HepG2 (cell line): Measurements from ENCODE around the gene ZNF3. TPM values are rescaled to one million over a fixed set of nuclear protein-coding genes. Genes with fewer than 3 reads are reported as not detected.
A peak's percentile ranks its signal among the peaks of the same experiment; 100 is the strongest.

ENCODE experiments used
- ATF4 ChIP-seq, 2 experiments: fragments of 450-650 bp in 1 of 2; sonication (generic) in 1 of 2; formaldehyde crosslinking; IDR thresholded peaks; 2 replicates each; pipeline versions ENCODE4 v1.5.0 to v1.8.0; 2020 to 2022; ENCODE audit warnings: mild to moderate bottlenecking in 1 of 2, missing genetic modification reagents in 1 of 2
- CBFB ChIP-seq: sonication (generic); formaldehyde crosslinking; IDR thresholded peaks from 2 replicates; pipeline ENCODE4 v1.4.0; 2020; ENCODE audit warnings: missing genetic modification reagents
- HHEX ChIP-seq: IDR thresholded peaks from 2 replicates; pipeline ENCODE4 v1.6.1; 2016; ENCODE audit warnings: control low read depth
- HOXA5 ChIP-seq: sonication (generic); formaldehyde crosslinking; IDR thresholded peaks from 2 replicates; pipeline ENCODE4 v1.4.0; 2020; ENCODE audit warnings: missing genetic modification reagents
- IRF9 ChIP-seq: sonication (generic); formaldehyde crosslinking; IDR thresholded peaks from 2 replicates; pipeline ENCODE4 v1.8.0; 2022; ENCODE audit warnings: missing genetic modification reagents, mild to moderate bottlenecking, borderline replicate concordance
- KAT8 ChIP-seq: IDR thresholded peaks from 2 replicates; pipeline ENCODE4 v1.6.1; 2016; ENCODE audit warnings: missing genetic modification reagents, missing compliant biosample characterization
- KMT2B ChIP-seq: IDR thresholded peaks from 2 replicates; pipeline ENCODE4 v1.6.1; 2016; ENCODE audit warnings: missing genetic modification reagents, missing compliant biosample characterization
- MAZ ChIP-seq, 2 experiments: sonication (generic) in 1 of 2; formaldehyde crosslinking in 1 of 2; IDR thresholded peaks; 2 replicates each; pipeline versions ENCODE4 v1.5.0 to v1.6.1; 2012 to 2020; ENCODE audit warnings: low read depth in 2 of 2, mild to moderate bottlenecking in 2 of 2, borderline replicate concordance in 1 of 2, improper control_type of control experiment in 1 of 2, low read length in 1 of 2, missing genetic modification reagents in 1 of 2, moderate library complexity in 1 of 2
- NCOA1 ChIP-seq: sonication (generic); formaldehyde crosslinking; IDR thresholded peaks from 2 replicates; pipeline ENCODE4 v1.9.0; 2021; ENCODE audit warnings: missing genetic modification reagents
- PHF21A ChIP-seq: sonication (generic); formaldehyde crosslinking; IDR thresholded peaks from 2 replicates; pipeline ENCODE4 v1.5.0; 2020; ENCODE audit warnings: mild to moderate bottlenecking, missing genetic modification reagents
- PPARG ChIP-seq: conservative IDR thresholded peaks from 2 replicates; pipeline ENCODE4 v1.6.1; 2016; ENCODE audit warnings: missing biosample characterization, missing genetic modification reagents
- RELA ChIP-seq: sonication (generic); formaldehyde crosslinking; IDR thresholded peaks from 2 replicates; pipeline ENCODE4 v1.4.0; 2020; ENCODE audit warnings: missing genetic modification reagents
- SALL2 ChIP-seq: sonication (generic); formaldehyde crosslinking; IDR thresholded peaks from 2 replicates; pipeline ENCODE4 v1.8.1; 2023; ENCODE audit warnings: mild to moderate bottlenecking, missing genetic modification reagents, inconsistent platforms
- SMARCC2 ChIP-seq: fragments of 450-650 bp; IDR thresholded peaks from 2 replicates; pipeline ENCODE4 v1.6.1; 2017; ENCODE audit warnings: antibody characterized with exemption, mild to moderate bottlenecking
- SMYD3 ChIP-seq: sonication (generic); formaldehyde crosslinking; IDR thresholded peaks from 2 replicates; pipeline ENCODE4 v1.8.1; 2023; ENCODE audit warnings: mild to moderate bottlenecking, missing genetic modification reagents
- SP4 ChIP-seq: sonication (generic); formaldehyde crosslinking; IDR thresholded peaks from 2 replicates; pipeline ENCODE4 v1.8.1; 2023; ENCODE audit warnings: mild to moderate bottlenecking, missing genetic modification reagents
- SRSF9 ChIP-seq: fragments of 200-400 bp; formaldehyde crosslinking; IDR thresholded peaks from 2 replicates; pipeline ENCODE4 v1.6.1; 2018; ENCODE audit warnings: borderline replicate concordance, mild to moderate bottlenecking, low read depth, low read length; ENCODE audit not compliant: insufficient read depth, poor library complexity, severe bottlenecking
- THAP7 ChIP-seq: sonication (generic); formaldehyde crosslinking; IDR thresholded peaks from 2 replicates; pipeline ENCODE4 v1.8.1; 2023; ENCODE audit warnings: mild to moderate bottlenecking, missing genetic modification reagents
- TRAFD1 ChIP-seq: sonication (generic); formaldehyde crosslinking; IDR thresholded peaks from 2 replicates; pipeline ENCODE4 v1.5.1; 2020; ENCODE audit warnings: missing genetic modification reagents, mild to moderate bottlenecking, borderline replicate concordance
- ZNF143 ChIP-seq: sonication (generic); formaldehyde crosslinking; IDR thresholded peaks from 2 replicates; pipeline ENCODE4 v1.4.0; 2020; ENCODE audit warnings: missing genetic modification reagents
- ZNF276 ChIP-seq: sonication (generic); formaldehyde crosslinking; IDR thresholded peaks from 2 replicates; pipeline ENCODE4 v1.4.0; 2020; ENCODE audit warnings: mild to moderate bottlenecking, low read depth, missing genetic modification reagents
- ZNF383 ChIP-seq: sonication (generic); formaldehyde crosslinking; IDR thresholded peaks from 2 replicates; pipeline ENCODE4 v1.4.0; 2020; ENCODE audit warnings: missing genetic modification reagents, mild to moderate bottlenecking, borderline replicate concordance
- ZNF562 ChIP-seq: sonication (generic); formaldehyde crosslinking; IDR thresholded peaks from 2 replicates; pipeline ENCODE4 v1.8.0; 2022; ENCODE audit warnings: missing genetic modification reagents, borderline replicate concordance
- polyA plus RNA-seq, 8 experiments: library from polyadenylated mRNA; depleted of rRNA in 3 of 8; stranded (reverse) in 7 of 8; unstranded in 1 of 8; fragments of >200 nt; fragmentation: Illumina TruSeq in 4 of 8; extraction: Trizol in 4 of 8; gene quantifications; 2 replicates each; pipeline versions ENCODE4 v1.2.1 to v1.2.3, GENCODE V29; 2011 to 2016; ENCODE audit warnings: low read depth in 4 of 8, missing spikeins in 1 of 8, mixed read lengths in 1 of 8; ENCODE audit not compliant: insufficient read depth in 1 of 8
- total RNA-seq, 5 experiments: library from RNA; depleted of rRNA; stranded (reverse); fragments of >200 nt; fragmentation: Illumina TruSeq; extraction: Trizol; gene quantifications; 2 replicates each; pipeline ENCODE4 v1.2.3, GENCODE V29; 2016; ENCODE audit warnings: low read depth in 1 of 5

The ZNF3 gene
- total and polyA plus RNA-seq, 2 of the 13 experiments (the other 11 are each of a cell fraction or from before 2014, with no cell fraction given): 33.7 to 56.9 TPM

GRCh38 chr7:100049441-100050291, 31.9 kb downstream of the ZNF3 start, which contains the start of gene ZSCAN21 (continued):
- TF ChIP-seq THAP7 (CRISPR knock-in tag) (no peak), SMARCC2 (no peak), KMT2B (peak; percentile 84; the same call in 1 of the 2 replicates), SALL2 (CRISPR knock-in tag) (peak; percentile 43; the same call in 1 of the 2 replicates), RELA (no peak), PPARG (no peak), SP4 (peak; percentile 48; the same call in 1 of the 2 replicates), HHEX (CRISPR knock-in tag) (no peak), NCOA1 (no peak), ZNF383 (CRISPR knock-in tag) (no peak), ZNF276 (peak; percentile 46; the same call in 1 of the 2 replicates), KAT8 (CRISPR knock-in tag) (peak; percentile 95), TRAFD1 (CRISPR knock-in tag) (no peak), CBFB (0 out of 2 replicates have a peak, but pooled peaks have one; percentile 39), SRSF9 (no peak), ZNF562 (no peak), HOXA5 (CRISPR knock-in tag) (peak; percentile 69; the same call in 1 of the 2 replicates), SMYD3 (no peak), IRF9 (peak; percentile 65; the same call in 1 of the 2 replicates), PHF21A (CRISPR knock-in tag) (peak; percentile 68; the same call in 1 of the 2 replicates), ATF4 (CRISPR knock-in tag; IDR thresholded peaks at IDR 0.05) (no peak), MAZ (IDR thresholded peaks at IDR 0.05; ENCODE audit: borderline replicate concordance, low read depth, low read length) (no peak), MAZ (CRISPR knock-in tag; IDR thresholded peaks at IDR 0.05; ENCODE audit: low read depth) (peak; percentile 60), ZNF143 (CRISPR knock-in tag) (no peak)
